A549 (cell line): ENCODE measurements around the gene PPP2R5E. TPM values are rescaled to one million over a fixed set of nuclear protein-coding genes. Genes with fewer than 3 reads are reported as not detected.

Experiments used
- ATAC-seq, 2 experiments: fragments of 200-7000 bp in 1 of 2; fragments of >200 bp in 1 of 2; cut with Nextera tagmentation in 1 of 2; cut with Tn5 transposase in 1 of 2; 3 replicates each; pipeline versions ENCODE4 v1.8.0 to v1.9.1; 2018 to 2020; ENCODE audit warnings: mild to moderate bottlenecking in 1 of 2, moderate library complexity in 1 of 2
- CTCF ChIA-PET: fragments of 300-600 bp; sonication (Branson Sonifier 250); formaldehyde crosslinking; extraction: SDS; loops from one replicate; lab custom pipeline; 2021; ENCODE audit warnings: antibody characterized with exemption, inconsistent platforms; lab: Yijun Ruan, JAX
- POLR2A ChIA-PET: fragments of 350-600 bp; formaldehyde crosslinking; extraction: SDS; loops from one replicate; lab custom pipeline; 2021; ENCODE audit warnings: antibody characterized with exemption, inconsistent platforms; lab: Yijun Ruan, JAX
- DNase-seq, 2 experiments: peaks; one replicate each; pipeline versions ENCODE4 v3.0.0 to v3.0.0-alpha.2; 2011 to 2016; ENCODE audit warnings: low read depth in 1 of 2, low spot score in 1 of 2
- FAIRE-seq: peaks from 2 replicates; lab custom pipeline; 2011; peaks lifted over from hg19 to GRCh38; lab: Jason Lieb, UNC
- H3K27ac ChIP-seq, 2 experiments: fragments of >200 bp; sonication (Bioruptor Twin); formaldehyde crosslinking; 3 replicates each; pipeline ENCODE4 v1.5.1; 2016 to 2017
- H3K4me1 ChIP-seq: fragments of >200 bp; sonication (Bioruptor Twin); formaldehyde crosslinking; 3 replicates; pipeline ENCODE4 v1.6.1; 2016
- H3K4me2 ChIP-seq: fragments of >200 bp; sonication (Bioruptor Twin); formaldehyde crosslinking; 3 replicates; pipeline ENCODE4 v1.6.1; 2016
- H3K4me3 ChIP-seq: fragments of >200 bp; sonication (Bioruptor Twin); formaldehyde crosslinking; 3 replicates; pipeline ENCODE4 v1.5.1; 2016
- H3K9me3 ChIP-seq: fragments of >200 bp; sonication (Bioruptor Twin); formaldehyde crosslinking; 3 replicates; pipeline ENCODE4 v1.6.1; 2016
- CHD4 ChIP-seq: fragments of 200-600 bp; sonication (generic); IDR thresholded peaks from 2 replicates; pipeline ENCODE4 v1.6.1; 2016; ENCODE audit warnings: antibody characterized with exemption, mild to moderate bottlenecking, borderline replicate concordance
- EHF ChIP-seq: fragments of 250-450 bp; sonication (Bioruptor Pico); IDR thresholded peaks from 2 replicates; pipeline ENCODE4 v1.5.0; 2020; ENCODE audit warnings: mild to moderate bottlenecking
- FOSB ChIP-seq: fragments of 250-450 bp; sonication (Bioruptor Pico); IDR thresholded peaks from 2 replicates; pipeline ENCODE4 v1.5.0; 2020; ENCODE audit warnings: mild to moderate bottlenecking, moderate library complexity
- FOSL2 ChIP-seq, 2 experiments: fragments of 450-650 bp in 1 of 2; fragments of >200 bp in 1 of 2; sonication (Bioruptor Twin) in 1 of 2; formaldehyde crosslinking; IDR thresholded peaks; 2 replicates each; pipeline versions ENCODE4 v1.5.0 to v1.6.1; 2016 to 2020; ENCODE audit warnings: mild to moderate bottlenecking in 1 of 2, moderate library complexity in 1 of 2
- GATA3 ChIP-seq: IDR thresholded peaks from 2 replicates; pipeline ENCODE4 v1.6.1; 2012; ENCODE audit warnings: borderline replicate concordance
- HEYL ChIP-seq: fragments of 250-450 bp; sonication (Bioruptor Pico); IDR thresholded peaks from 2 replicates; pipeline ENCODE4 v1.8.0; 2021; ENCODE audit warnings: mild to moderate bottlenecking, moderate library complexity
- HOXB5 ChIP-seq: fragments of 250-450 bp; sonication (Bioruptor Pico); IDR thresholded peaks from 2 replicates; pipeline ENCODE4 v1.5.0; 2020; ENCODE audit warnings: mild to moderate bottlenecking, moderate library complexity
- JUNB ChIP-seq: fragments of >200 bp; sonication (Bioruptor Twin); formaldehyde crosslinking; IDR thresholded peaks from 2 replicates; pipeline ENCODE4 v1.6.1; 2016
- MYC ChIP-seq: IDR thresholded peaks from 2 replicates; pipeline ENCODE4 v1.6.1; 2012; ENCODE audit warnings: mild to moderate bottlenecking, inconsistent platforms, low read length, improper control_type of control experiment, borderline replicate concordance
- NR3C1 ChIP-seq: fragments of >200 bp; sonication (Bioruptor Twin); formaldehyde crosslinking; IDR thresholded peaks from 3 replicates; pipeline ENCODE4 v1.6.1; 2017
- POLR2AphosphoS2 ChIP-seq: conservative IDR thresholded peaks from 2 replicates; pipeline ENCODE4 v1.6.1; 2012; ENCODE audit warnings: low read length, improper control_type of control experiment, inconsistent platforms
- RARB ChIP-seq: fragments of 250-450 bp; sonication (Bioruptor Pico); IDR thresholded peaks from 2 replicates; pipeline ENCODE4 v1.8.0; 2021; ENCODE audit warnings: mild to moderate bottlenecking, moderate library complexity
- RNF2 ChIP-seq: fragments of 200-600 bp; sonication (generic); IDR thresholded peaks from 2 replicates; pipeline ENCODE4 v1.6.1; 2016; ENCODE audit warnings: low read depth, mild to moderate bottlenecking, antibody characterized with exemption, moderate library complexity, borderline replicate concordance
- SREBF2 ChIP-seq: fragments of 450-650 bp; IDR thresholded peaks from 2 replicates; pipeline ENCODE4 v1.6.1; 2014; ENCODE audit warnings: mild to moderate bottlenecking, moderate library complexity
- TP53 ChIP-seq: fragments of 250-450 bp; sonication (Bioruptor Pico); IDR thresholded peaks from 2 replicates; pipeline ENCODE4 v1.5.0; 2021; ENCODE audit warnings: mild to moderate bottlenecking, moderate library complexity
- ZFP36 ChIP-seq: fragments of 450-650 bp; IDR thresholded peaks from 2 replicates; pipeline ENCODE4 v1.6.1; 2014; ENCODE audit warnings: borderline replicate concordance; ENCODE audit not compliant: partially characterized antibody
- WGBS: methylation state at CpG from one replicate; pipeline ENCODE4 v1.1.6; 2017; ENCODE audit errors: missing lambda C conversion rate; 5-methylcytosine and 5-hydroxymethylcytosine counted together
- polyA plus RNA-seq, 4 experiments: library from polyadenylated mRNA; depleted of rRNA in 3 of 4; stranded (reverse); fragments of >200 nt; fragmentation: RNase III in 1 of 4; extraction: RNeasy Plus Mini Kit Qiagen cat#74134 plus additional on column Dnase treatment in 1 of 4; gene quantifications; 2 replicates in 3 of 4; 3 replicates in 1 of 4; pipeline ENCODE4 v1.2.3, GENCODE V29; 2011 to 2017
- TF ChIP-seq, protein P1 (sequence below): fragments of >200 bp; sonication (Bioruptor Twin); formaldehyde crosslinking; IDR thresholded peaks from 3 replicates; pipeline ENCODE4 v1.5.1; 2016
- TF ChIP-seq, protein P2 (sequence below): IDR thresholded peaks from 2 replicates; pipeline ENCODE4 v1.6.1; 2012; ENCODE audit warnings: low read depth, borderline replicate concordance
- TF ChIP-seq, protein P3 (sequence below): fragments of >200 bp; sonication (Bioruptor Twin); formaldehyde crosslinking; IDR thresholded peaks from 3 replicates; pipeline ENCODE4 v1.6.1; 2016
- TF ChIP-seq, protein P4 (sequence below): fragments of 450-650 bp; IDR thresholded peaks from 2 replicates; pipeline ENCODE4 v1.6.1; 2014; ENCODE audit warnings: antibody characterized with exemption
- TF ChIP-seq, protein P5 (sequence below): IDR thresholded peaks from 2 replicates; pipeline ENCODE4 v1.6.1; 2012

PPP2R5E gene
- polyA plus RNA-seq, 2 of the 4 experiments (the other 2 are of a cell fraction) = 21.4 to 23.2 TPM

DNA sequence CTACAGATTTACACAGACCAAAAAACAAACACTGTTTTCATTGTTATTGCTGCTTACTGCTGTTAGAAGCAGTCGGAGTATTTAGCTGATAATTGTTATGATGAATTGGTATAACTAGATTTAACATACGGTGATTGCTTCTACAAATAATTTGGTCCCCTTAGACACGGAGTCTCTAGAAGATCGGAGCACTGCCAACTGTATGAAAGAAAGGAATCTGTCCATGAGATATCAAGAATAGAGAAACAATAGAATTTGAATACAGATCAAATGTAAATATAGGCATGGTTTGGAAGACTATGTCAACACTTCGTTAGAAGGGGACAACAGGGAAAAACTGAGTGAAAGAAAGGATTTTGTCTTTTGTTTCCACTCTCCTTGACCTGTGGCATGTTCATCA is 110.9 kb downstream of the PPP2R5E start:
- ChIA-PET POLR2A (interaction anchor here (0.6 kb wide), 1 partner anchor 1608 kb away, joined by 4 read pairs; no protein-coding TSS in a partner anchor), CTCF (interaction anchor here (0.6 to 2.2 kb wide), 3 partner anchors 44 to 1911 kb away, joined by 3 to 8 read pairs (median 5); no protein-coding TSS in a partner anchor)
- DNase-seq = no peak
- Histone ChIP-seq H3K9me3 (no peaks in the 10 kb centered on the region), H3K4me1 (peaks cover 41% of the 10 kb centered on the region), H3K27ac (no peak overlapping the region), H3K4me3 (no peak overlapping the region), H3K4me2 (peak overlapping the region; percentile 36; the same call in 2 of the 3 replicates)
- WGBS = 43% methylated on average over 5 of the region's 5 CpGs
- TF ChIP-seq CHD4 (no peak), NR3C1 (no peak), RARB (CRISPR knock-in tag) (no peak), POLR2AphosphoS2 (no peak), ZFP36 (no peak), HEYL (CRISPR knock-in tag) (no peak), EHF (no peak), GATA3 (no peak), RNF2 (no peak), HOXB5 (no peak), TP53 (CRISPR knock-in tag) (no peak), FOSL2 (IDR thresholded peaks at IDR 0.05) (no peak), FOSL2 (CRISPR knock-in tag; IDR thresholded peaks at IDR 0.05) (no peak), JUNB (no peak)
- TF ChIP-seq, protein P1, sequence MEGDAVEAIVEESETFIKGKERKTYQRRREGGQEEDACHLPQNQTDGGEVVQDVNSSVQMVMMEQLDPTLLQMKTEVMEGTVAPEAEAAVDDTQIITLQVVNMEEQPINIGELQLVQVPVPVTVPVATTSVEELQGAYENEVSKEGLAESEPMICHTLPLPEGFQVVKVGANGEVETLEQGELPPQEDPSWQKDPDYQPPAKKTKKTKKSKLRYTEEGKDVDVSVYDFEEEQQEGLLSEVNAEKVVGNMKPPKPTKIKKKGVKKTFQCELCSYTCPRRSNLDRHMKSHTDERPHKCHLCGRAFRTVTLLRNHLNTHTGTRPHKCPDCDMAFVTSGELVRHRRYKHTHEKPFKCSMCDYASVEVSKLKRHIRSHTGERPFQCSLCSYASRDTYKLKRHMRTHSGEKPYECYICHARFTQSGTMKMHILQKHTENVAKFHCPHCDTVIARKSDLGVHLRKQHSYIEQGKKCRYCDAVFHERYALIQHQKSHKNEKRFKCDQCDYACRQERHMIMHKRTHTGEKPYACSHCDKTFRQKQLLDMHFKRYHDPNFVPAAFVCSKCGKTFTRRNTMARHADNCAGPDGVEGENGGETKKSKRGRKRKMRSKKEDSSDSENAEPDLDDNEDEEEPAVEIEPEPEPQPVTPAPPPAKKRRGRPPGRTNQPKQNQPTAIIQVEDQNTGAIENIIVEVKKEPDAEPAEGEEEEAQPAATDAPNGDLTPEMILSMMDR = no peak
- TF ChIP-seq, protein P2, sequence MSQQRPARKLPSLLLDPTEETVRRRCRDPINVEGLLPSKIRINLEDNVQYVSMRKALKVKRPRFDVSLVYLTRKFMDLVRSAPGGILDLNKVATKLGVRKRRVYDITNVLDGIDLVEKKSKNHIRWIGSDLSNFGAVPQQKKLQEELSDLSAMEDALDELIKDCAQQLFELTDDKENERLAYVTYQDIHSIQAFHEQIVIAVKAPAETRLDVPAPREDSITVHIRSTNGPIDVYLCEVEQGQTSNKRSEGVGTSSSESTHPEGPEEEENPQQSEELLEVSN = no peak
- TF ChIP-seq, protein P3, sequence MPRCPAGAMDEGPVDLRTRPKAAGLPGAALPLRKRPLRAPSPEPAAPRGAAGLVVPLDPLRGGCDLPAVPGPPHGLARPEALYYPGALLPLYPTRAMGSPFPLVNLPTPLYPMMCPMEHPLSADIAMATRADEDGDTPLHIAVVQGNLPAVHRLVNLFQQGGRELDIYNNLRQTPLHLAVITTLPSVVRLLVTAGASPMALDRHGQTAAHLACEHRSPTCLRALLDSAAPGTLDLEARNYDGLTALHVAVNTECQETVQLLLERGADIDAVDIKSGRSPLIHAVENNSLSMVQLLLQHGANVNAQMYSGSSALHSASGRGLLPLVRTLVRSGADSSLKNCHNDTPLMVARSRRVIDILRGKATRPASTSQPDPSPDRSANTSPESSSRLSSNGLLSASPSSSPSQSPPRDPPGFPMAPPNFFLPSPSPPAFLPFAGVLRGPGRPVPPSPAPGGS = no peak
- TF ChIP-seq, protein P4, sequence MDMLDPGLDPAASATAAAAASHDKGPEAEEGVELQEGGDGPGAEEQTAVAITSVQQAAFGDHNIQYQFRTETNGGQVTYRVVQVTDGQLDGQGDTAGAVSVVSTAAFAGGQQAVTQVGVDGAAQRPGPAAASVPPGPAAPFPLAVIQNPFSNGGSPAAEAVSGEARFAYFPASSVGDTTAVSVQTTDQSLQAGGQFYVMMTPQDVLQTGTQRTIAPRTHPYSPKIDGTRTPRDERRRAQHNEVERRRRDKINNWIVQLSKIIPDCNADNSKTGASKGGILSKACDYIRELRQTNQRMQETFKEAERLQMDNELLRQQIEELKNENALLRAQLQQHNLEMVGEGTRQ = no peak
- TF ChIP-seq, protein P5, sequence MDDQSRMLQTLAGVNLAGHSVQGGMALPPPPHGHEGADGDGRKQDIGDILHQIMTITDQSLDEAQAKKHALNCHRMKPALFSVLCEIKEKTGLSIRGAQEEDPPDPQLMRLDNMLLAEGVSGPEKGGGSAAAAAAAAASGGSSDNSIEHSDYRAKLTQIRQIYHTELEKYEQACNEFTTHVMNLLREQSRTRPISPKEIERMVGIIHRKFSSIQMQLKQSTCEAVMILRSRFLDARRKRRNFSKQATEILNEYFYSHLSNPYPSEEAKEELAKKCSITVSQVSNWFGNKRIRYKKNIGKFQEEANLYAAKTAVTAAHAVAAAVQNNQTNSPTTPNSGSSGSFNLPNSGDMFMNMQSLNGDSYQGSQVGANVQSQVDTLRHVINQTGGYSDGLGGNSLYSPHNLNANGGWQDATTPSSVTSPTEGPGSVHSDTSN = no peak
- FAIRE-seq = no peak
- ATAC-seq = peak in 1 of 2 experiments; percentile 43; a peak in 2 of 6 replicates

DNA sequence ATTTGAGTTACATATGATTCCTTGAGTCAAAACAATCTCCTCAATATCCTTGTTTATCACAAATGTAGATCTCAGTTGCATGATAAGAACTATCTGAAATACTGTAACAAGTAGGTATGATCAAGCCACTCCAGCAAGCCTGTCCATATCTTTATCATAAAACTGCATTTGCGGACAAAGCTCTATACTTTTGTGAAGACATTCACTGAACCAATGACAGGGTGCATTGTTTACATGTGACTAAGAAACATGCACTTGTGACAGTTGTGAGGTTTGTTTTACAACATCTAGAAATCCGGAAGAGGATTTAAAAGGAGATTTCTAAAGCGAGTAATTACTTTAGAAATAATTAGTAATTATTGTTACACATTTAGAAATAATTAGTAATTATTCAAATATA is 111.7 kb downstream of the PPP2R5E start:
- ChIA-PET CTCF (interaction anchor here (2.2 kb wide), 1 partner anchor 43 kb away, joined by 5 read pairs; no protein-coding TSS in a partner anchor), POLR2A (no interaction called here)
- DNase-seq (no peak), ATAC-seq (no peak)
- Histone ChIP-seq H3K4me2 (no peak overlapping the region), H3K4me1 (peaks cover 33% of the 10 kb centered on the region), H3K27ac (no peak overlapping the region), H3K9me3 (no peaks in the 10 kb centered on the region)
- WGBS = 82% methylated on average over 3 of the region's 3 CpGs
- TF ChIP-seq FOSB = no peak
- TF ChIP-seq, protein P2 = 0 out of 2 replicates have a peak, but pooled peaks have one; percentile 23
- TF ChIP-seq, protein P4 = no peak
- TF ChIP-seq SREBF2 = no peak
- TF ChIP-seq MYC = no peak
- TF ChIP-seq, all 56 proteins: peak for 1
- no peak for FAIRE-seq
- no peak overlapping the region for H3K4me3 ChIP-seq
